Measurements from ENCODE around the gene FOXE1.

The FOXE1 gene

GRCh38 chr9:97866848-97867247, 13.8 kb downstream of the FOXE1 start:
- no peak for DNase-seq

DNA sequence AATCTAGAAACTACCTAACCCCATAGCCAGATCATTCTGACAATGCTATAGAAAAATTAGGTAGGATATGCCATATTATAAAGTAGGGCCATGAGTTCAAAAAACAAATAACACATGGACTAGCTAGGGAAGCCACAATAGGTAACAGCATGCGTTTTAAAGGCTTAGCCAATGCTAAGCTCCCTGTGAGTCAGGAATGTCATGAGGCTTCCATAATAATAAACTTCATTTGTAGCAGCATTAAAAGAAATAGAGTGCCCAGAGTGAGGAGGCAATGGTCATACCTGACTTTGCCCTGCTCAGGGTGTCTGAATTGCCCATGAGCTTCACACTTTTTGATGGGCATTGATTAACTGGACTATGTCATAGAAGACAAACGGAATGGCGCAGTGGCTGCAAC, 15.8 kb downstream of the FOXE1 start:
- no peak for DNase-seq

DNA sequence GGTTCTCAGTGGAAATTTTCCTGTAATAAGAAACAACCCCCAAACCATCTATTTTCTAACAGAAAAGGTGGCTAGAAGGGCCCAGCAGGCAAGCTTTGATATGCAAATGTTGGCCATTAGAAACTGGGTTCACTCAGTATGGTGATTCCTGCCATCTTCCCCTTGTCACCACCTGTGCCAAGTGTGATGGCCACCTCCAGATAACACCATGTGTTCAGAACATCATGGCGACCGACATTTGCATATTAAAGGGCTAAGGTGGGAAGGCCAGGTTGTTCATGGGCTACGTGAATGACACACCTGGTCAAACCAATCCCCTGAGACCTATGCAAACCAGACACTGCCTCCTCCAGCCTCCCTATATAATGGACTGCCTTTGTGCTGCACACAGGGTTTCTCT, 20.4 kb downstream of the FOXE1 start:
- no peak for DNase-seq

DNA sequence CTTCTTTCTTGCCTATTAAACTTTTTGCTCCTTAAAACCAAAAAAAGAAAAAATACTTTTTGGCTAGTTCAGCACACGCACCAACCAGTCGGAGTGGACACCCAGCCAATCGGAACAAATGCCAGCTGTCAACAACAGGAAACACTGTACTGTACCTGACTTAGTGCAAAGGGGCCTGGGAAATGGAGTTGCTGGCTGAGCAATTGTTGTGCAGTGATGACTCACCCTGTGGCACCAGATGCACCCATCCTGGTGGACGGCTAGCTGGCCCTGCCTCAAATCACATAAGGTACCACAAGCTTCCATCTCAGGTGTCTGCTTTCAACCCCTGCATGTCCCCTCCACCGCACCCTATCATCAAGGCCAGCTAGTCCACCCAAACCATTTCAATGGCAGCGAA, 20.9 kb downstream of the FOXE1 start:
- DNase-seq = no peak

- DNase-seq = no peak
These were observed 21.6 kb downstream of the FOXE1 start for GRCh38 chr9:97874624-97875023.

GRCh38 chr9:97875111-97875510, 22.1 kb downstream of the FOXE1 start:
- DNase-seq = no peak

DNA sequence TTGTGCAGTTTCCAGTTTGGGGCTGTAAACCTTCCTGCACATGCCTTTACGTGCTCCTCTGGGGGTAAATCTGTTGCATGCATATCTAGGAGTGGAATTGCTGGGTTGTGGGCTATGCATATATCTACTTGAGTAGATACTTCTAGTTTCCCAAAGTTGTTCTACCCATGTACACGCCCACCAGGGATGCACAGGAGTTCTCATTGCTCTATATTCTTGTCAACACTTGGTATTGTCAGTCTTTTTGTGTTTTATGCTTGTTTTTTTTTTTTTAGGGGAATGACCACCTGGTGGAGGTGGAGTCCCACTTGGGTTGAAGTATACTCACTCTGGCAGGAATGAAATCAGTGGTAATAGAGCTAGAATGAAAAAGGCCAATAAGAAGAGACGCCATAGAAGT, 23.0 kb downstream of the FOXE1 start:
- no peak for DNase-seq

DNA sequence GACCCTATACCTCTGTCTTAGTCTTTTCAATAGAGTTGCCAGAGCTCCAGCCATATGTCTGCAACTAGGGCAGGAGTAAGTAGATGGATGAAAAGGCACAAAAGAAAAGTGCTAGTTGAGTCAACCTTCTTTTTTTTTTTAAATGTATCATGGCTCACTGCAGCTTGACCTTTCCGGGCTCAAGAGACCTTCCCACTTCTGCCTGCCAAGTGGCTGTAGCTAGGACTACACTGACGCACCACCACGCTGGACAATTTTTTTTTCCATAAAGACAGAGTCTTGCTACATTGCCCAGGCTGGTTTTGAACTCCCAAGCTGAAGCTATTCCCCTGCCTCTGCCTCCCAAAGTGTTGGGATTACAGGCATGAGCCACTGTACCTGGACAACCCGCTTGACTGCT, 27.3 kb downstream of the FOXE1 start:
- DNase-seq = no peak

- no peak for DNase-seq
These were observed 37.2 kb downstream of the FOXE1 start for GRCh38 chr9:97889941-97890887.

DNA sequence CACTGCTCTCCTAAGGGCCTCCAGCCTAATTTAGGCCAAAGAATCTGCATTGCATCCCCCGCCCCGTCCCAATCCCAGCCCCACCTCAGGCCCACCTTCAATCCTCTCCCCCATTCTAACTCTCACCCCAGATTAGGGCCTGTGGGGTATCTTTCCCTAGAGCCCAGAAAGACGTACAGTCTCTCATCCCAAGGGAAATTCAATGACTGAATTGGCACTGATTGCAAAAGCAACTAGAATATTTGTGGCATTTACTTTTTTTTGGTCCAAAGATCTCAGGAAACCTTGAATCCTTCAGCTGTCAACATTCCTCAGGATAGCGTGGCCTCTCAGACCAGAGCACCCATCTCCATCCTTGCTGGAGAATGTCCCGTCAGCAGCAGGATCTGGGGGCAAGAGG, 38.7 kb downstream of the FOXE1 start:
- no peak for DNase-seq

- DNase-seq = no peak
These were observed 39.4 kb downstream of the FOXE1 start for GRCh38 chr9:97892421-97892820.

GRCh38 chr9:97895211-97895610, 42.2 kb downstream of the FOXE1 start:
- DNase-seq = no peak

- no peak for DNase-seq
These were observed 42.8 kb downstream of the FOXE1 start for GRCh38 chr9:97895695-97896332.

DNA sequence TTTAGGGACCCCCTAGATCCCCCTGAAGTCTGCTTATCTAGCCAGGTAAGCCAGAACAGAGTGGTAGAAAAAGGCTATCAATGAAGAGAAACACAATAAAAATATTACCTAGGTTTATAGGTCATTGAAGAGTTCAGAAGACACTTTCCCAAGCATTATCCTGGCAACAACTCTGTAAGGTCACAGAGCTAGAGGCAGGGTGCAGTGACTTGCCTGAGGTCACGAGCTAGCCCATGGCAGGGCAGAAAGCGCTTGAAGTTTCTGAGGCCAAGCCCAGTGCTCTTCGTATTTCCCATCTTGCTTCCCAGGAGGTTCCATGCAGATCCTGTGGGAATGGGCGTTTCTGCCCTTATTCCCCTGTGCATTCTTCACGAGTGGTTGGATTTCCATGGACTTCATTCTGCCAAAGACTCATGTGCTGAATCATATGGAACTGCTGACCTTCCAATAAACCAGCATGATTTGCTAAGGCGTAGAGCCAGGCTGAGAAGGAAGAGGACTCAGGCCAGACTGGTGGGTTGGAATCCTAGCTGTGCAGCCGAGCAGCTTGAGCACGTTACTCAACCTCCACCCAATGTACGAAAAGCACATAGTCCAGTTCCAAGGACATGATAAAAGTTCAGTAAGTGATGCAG, 47.2 kb downstream of the FOXE1 start:
- no peak for DNase-seq

DNA sequence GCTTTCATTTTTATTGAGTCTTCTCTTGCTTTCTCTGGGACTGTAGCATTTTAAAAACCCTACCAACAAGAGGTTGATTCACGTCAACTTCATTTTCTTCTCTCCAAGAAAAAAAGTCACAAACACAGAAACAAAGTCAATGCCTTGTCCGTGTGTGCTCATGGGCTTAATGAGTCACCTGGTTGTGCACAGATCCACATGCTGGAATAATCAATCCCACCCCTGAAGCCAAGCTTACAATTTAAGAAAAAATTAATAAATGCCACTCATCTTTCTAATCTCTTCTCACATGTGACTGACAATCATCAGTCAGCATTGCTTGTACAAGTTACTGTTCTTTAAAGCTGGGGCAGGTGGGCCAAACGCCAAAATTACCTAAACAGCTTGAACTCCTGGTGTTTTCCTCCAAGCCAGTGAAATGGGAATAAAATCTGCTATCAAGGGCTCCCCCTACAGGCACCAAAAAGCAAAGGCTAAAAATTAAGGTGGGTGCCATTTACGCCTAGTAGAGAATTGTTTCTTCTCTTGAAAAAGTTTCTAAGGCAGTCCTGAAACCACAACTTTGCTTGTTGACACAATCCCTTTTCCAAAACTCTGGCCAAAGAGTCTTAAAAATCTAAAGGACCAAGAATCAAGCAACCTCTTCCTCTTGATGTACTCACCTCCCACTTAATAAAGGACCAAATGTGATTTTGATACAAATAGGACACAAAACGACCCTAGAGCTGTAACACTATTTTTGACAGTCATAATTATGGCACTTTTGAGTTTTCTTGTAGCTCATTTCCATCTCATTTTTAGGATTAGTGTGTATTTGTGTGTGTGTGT, 47.9 kb downstream of the FOXE1 start:
- no peak for DNase-seq

- DNase-seq = no peak
These were observed 50.2 kb downstream of the FOXE1 start for GRCh38 chr9:97903177-97903576.

GRCh38 chr9:97904725-97905124, 51.7 kb downstream of the FOXE1 start:
- no peak for DNase-seq

DNA sequence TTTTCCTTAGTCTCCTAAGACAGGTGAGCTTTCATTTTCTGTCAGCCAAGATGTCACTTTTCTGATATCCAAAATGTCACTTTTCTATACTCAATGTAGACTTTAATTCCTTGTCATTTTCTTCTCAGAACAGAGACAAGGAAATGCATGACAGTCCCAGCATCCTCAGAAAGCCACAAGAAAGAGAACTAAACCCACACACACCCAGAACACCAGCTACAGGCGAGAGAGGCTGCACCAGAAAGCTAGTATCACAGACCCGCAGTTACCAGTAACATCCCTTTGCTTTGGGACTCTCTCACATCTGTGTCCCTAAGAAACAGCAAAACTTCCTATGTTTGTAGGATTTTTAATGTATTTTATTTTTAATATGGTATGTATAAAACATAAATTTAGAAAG, 52.2 kb downstream of the FOXE1 start:
- DNase-seq = no peak
